ENCODE results near the gene PCGF1.
"Not testable (repeated sequence)": the region's sequence is repeated elsewhere in the genome, so short reads cannot be mapped to it uniquely, and the experiment has no call there.

Gene PCGF1

GRCh38 chr2:74498500-74499266 lies 8.8 kb downstream of the PCGF1 start:
- no peak for DNase-seq

DNA sequence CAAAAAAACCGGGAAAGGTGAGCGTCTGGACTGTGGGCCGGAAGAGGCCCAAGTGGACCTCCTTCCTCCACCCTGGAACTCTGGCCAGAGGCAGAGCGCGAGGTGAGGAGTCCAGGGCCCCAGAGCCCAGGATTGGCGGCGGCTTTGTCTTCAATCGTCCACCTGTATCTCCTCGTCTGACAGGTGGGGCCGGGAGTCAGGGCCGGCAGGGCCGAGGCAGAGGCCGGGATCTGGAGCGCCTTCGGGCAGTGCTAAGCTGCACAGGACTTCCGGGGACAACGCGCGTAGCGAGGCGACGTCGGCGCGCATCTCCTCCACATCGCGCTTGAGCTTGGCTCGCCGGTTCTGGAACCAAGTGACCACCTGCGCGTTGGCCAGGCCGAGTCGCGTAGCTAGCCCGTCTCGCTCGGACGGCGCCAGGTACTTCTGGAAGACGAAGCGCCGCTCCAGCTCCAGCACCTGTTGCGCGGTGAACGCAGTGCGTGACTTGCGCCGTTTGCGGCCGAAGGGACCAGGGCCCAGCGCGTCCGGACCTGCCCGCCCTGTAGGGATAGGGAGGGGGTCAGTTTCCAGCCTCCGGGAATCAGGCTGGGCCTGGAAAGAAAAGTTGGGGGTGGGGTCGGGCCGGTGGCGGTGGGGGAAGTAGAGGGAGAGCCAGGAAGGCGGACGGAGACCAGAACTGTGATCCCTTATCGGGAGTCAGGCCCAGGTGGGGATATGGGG lies 9.6 kb downstream of the PCGF1 start:
- DNase-seq, result no peak

DNA sequence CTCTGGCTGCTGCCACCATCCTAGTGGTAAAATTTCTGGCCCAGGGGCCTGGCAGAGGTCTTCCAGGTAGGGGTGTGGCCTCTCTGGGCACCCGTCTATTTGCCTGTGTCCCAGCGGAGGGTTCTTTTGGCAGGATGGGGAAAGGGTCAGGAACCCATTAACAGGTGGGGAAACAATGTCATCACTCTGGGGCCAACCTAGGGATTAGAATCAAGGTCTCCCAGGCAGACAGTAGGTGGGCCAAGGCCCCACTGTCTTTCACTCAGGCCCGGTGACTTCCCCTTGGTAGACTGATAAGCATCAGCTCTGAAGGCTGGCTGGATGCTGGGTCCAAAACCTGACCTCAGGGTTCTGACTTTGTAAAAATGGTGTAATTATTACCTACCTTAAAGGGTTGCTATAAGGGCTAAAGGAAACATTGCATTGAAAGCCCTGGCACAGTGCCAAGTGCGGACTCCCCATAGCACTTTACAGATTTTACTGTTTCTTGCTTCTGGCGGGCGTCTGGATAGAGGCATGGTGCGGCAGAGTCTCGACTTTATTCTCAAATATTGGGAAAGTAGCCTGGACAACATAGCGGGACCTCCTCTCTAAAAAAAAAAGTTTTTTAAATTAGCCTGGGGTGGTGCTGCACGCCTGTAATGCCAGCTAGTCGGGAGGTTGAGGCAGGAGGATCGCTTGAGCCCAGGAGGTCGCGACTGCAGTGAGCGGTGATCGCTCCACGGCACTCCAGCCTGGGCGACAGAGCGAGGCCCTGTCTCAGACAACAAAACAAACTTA lies 10.3 kb downstream of the PCGF1 start:
- DNase-seq, result no peak

- DNase-seq, result no peak
Measured at GRCh38 chr2:74495440-74495839, 12.1 kb downstream of the PCGF1 start.

- DNase-seq, result no peak
Measured at GRCh38 chr2:74493546-74493945, 13.9 kb downstream of the PCGF1 start.

DNA sequence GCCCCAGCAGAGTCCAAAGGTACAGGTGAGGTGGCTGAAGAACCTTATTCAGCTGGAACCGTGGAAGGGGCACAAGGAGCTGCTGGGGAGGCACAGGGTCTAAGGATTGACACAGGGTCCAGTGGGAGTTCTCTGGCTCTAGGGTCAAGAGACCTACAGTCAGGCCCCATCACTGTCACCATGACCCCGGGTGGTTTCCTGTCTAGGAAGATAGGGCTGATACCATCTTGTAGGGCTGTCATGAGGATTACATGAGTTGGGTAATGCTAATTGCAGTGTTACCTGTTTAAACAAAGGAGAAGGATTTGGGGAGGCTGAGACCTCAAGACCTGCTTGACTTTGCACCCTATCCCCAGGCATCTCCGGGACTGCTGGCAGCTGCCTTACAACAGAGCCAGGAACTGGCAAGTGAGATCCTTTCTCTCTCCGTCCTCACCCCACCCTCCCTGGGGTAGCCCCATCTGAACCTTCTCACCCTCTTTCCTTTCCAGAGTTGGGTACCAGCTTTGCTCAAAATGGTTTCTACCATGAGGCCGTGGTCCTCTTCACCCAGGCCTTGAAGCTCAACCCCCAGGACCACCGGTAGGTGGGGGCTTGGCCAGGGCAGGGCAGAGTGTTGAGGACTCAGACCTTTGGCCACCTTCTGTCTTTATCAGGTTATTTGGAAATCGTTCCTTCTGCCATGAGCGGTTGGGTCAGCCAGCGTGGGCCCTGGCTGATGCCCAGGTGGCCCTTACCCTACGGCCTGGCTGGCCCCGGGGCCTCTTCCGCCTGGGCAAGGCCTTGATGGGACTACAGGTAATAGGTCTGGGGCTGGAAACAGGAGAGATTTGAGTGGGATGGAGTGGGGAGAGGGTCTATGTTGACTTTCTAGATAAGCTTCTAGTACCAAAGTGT lies 15.6 kb downstream of the PCGF1 start:
- no peak for DNase-seq

- DNase-seq, result no peak
Measured at GRCh38 chr2:74489906-74490305, 17.6 kb downstream of the PCGF1 start.

DNA sequence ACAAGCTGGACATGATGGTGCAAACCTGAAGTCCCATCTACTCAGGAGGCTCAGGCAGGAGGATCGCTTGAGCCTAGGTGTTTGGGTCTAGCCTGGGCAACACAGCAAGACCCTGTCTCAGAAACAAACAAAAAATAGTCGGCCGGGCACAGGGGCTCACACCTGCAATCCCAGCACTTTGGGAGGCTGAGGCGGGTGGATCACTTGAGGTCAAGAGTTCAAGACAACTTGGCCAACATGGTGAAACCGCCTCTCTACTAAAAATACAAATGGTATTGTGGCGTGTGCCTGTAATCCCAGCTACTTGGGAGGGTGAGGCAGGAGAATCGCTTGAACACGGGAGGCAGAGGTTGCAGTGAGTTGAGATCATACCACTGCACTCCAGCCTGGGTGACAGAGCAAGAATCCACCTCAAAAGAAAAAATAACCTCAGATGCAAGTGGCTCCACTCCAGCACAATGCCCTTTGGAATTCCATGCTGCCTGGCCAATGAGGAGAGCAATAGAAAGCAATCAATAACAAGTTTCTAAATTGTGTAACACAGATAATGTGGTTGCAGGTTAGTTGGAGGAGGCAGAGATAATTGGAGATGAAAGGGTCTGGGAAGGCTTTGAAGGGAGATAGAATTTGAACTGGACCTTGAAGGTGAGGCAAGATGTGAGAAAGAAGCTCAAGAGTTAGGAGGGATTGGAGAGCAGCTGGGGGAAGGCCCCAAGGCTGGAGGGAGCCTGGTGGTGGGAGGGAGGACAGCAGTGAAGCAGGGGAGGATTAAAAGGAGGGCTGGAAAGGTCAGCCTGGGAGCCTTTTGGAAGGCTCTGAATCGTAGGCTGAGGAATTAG lies 18.6 kb downstream of the PCGF1 start:
- DNase-seq, result no peak

DNA sequence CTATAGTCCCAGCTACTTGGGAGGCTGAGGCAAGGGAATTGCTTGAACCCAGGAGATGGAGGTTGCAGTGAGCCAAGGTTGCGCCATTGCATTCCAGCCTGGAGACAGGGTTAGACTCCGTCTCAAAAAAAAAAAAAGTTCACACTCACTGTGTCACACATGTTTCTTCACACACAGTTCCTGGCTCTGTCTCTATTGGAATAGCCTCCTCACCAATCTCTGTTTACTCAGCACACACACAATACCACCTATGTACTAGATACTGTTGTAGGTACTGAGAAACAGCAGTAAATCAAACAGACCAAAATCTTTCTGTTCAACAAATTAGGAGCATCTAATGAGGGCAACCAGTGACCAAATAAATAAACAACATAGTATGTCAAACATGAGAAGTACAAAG lies 21.4 kb downstream of the PCGF1 start:
- no peak for DNase-seq

GRCh38 chr2:74483675-74484164 lies 23.8 kb downstream of the PCGF1 start:
- not testable (repeated sequence) for DNase-seq

- peak; percentile 89 for DNase-seq
Measured at GRCh38 chr2:74482801-74483674, 24.5 kb downstream of the PCGF1 start, which contains the start of the genes CCDC142 and TTC31. CCDC142 (minus strand) TSS chr2:74482998; CDS start chr2:74482837, 161 bp downstream. TTC31 (plus strand) TSS chr2:74483081; CDS start chr2:74483096, 15 bp downstream.

- no peak for DNase-seq
Measured at GRCh38 chr2:74481961-74482800, 25.3 kb downstream of the PCGF1 start.

DNA sequence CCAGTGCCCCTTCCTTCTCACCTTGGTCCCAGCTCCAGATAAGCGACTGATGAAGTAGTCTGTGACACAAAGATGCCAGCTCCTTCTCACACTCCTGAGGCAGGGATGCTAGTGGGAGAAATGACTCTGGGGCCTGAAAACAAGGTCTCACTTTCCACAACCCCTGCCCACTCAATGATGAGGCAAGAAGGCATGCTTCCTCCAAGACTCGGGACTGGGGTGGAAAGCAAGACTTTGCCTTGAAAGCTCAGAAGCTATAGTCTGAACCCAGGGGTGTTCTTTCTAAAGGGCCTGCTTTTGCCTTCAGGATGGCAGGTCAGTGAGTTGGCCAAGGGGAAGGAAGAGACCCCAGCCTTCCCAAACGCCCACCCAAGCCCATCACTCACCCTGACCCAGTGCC lies 26.1 kb downstream of the PCGF1 start:
- DNase-seq, result no peak

GRCh38 chr2:74474899-74475298 lies 32.6 kb downstream of the PCGF1 start:
- no peak for DNase-seq

GRCh38 chr2:74474481-74474880 lies 33.0 kb downstream of the PCGF1 start:
- no peak for DNase-seq

DNA sequence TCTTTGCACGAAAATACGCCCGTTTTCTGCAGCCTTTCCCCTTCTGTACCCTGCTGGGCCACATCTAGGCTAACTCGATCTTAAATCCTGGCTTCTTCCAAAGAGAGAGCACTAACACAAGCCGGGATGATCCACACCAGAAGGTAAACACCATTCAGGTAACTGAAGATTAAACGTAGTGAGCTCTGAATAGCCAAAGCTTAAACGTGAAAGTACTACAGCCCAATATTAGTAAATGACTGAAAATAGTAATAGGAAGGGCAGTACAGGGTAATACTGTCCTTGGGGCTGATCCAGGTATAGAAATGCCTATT lies 34.6 kb downstream of the PCGF1 start:
- no peak for DNase-seq

GRCh38 chr2:74472086-74472944 lies 35.2 kb downstream of the PCGF1 start, which contains the start of gene MRPL53:
MRPL53 (minus strand) TSS chr2:74472680; CDS start chr2:74472660, 20 bp downstream.
- peak; percentile 88 for DNase-seq

Measured in NCI-H1105 (cell line).